HG02943 (cell line): ENCODE measurements around the gene BLOC1S2.
"Not testable (repeated sequence)": the region's sequence is repeated elsewhere in the genome, so short reads cannot be mapped to it uniquely, and the experiment has no call there.

Experiments
- ATAC-seq: cut with Tn5 transposase; IDR thresholded peaks from one replicate; pipeline ENCODE4 v1.9.1; 2021; ENCODE audit warnings: mild to moderate bottlenecking, low read depth, moderate library complexity; ENCODE audit not compliant: unreplicated experiment

The BLOC1S2 gene

DNA sequence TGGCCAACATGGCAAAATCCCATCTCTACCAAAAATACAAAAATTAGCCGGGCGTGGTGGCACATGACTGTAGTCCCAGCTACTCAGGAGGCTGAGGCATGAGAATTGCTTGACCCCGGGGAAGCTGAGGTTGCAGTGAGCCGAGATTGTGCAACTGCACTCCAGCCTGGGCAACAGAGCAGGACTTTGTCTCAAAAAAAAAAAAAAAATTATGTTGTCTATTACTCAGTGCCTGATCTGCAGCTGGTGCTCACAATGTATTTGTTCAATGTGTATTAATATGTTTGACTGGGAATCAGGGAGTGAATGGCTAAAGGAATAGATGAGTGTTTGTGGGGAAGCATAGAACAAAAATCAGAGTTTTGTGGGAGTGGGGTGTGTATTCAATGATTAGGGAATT lies 5.8 kb upstream of the BLOC1S2 start:
- ATAC-seq = not testable (repeated sequence)

DNA sequence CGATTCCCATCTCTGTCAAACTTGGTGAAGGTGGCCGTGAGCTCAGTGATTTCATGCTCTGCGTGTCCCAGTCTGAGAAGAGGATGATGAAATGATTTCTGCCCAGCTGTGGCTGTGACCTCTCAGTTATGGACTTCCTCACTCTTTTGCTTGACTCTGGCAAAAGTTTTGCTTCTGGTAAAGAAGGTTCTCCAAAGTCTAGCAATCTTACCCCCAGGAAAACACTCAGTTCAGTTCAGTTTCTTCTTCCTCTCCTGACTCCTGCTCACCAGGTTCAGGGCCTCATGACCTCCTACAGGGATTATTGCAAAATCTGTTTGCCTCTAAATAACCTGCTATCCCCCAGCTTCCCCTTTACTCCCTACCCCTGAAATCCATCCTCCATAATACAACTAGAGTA lies 4.9 kb upstream of the BLOC1S2 start:
- ATAC-seq = no peak

DNA sequence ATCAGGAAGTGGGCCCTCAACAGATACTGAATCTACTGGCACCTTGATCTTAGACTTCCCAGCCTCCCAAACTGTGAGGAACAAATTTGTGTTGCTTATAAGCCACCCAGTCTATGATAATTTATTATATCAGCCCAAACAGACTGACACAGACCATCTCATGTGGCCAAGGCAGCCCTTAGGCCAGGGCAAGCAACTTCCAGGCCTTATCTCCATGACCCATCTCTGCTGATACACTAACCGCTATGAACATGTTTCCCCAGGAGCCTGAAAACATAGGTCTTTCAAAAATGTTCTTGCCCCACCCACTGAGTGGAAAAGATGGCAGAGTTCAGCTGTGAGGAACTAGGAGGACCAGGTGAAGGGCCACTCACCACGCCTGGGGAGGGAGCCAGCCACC lies 3.2 kb upstream of the BLOC1S2 start:
- ATAC-seq = no peak

DNA sequence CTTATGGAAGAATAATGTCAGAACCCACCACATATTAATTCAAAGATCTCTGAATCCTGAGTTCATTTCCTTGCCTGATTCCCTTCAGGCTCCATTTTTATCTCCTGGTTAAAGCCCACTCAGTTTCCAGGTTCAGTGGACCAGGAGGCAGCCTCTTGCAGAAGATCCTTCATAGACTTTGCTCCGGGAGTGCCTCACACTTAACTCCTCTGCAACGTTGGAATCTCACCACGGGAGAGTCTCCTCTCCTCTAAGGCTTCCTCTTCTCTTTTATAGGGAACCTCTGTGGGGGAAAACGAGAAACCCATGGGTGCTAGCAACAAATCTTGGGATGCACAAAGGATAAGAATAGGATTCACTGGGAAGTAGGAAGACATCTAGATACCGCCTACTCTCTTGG lies 1.7 kb upstream of the BLOC1S2 start:
- no peak for ATAC-seq

DNA sequence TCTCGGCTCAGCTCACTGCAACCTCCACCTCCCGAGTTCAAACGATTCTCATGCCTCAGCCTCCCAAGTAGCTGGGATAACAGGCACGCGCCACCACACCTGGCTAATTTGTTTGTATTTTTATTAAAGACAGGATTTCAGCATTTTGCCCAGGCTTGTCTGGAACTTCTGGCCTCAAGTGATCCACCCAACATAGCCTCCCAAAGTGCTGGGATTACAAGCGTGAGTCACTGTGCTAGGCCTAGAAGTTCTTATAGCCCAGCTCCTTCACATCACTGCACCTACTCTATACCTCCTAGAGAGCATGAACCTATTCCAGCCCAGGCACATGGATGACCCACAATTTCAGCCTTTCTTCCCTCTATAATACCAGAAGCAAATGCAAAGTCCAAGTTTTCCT lies 1.3 kb upstream of the BLOC1S2 start:
- ATAC-seq = no peak

DNA sequence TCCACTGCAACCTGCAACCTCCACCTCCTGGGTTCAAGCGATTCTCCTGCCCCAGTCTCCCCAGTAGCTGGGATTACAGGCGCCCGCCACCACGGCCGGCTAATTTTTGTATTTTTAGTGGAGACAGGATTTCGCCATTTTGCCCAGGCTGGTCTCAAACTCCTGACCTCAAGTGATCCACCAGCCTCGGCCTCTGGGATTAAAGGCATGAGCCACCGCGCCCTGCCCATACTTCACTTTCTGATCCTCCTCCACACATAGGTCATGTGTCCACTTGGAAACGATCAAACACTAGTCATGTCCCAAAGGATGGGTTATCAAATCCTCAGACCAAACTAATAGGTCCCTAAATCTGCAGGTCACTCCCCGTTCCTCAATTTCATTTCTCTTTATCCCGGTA lies 1.2 kb downstream of the BLOC1S2 start:
- not testable (repeated sequence) for ATAC-seq

DNA sequence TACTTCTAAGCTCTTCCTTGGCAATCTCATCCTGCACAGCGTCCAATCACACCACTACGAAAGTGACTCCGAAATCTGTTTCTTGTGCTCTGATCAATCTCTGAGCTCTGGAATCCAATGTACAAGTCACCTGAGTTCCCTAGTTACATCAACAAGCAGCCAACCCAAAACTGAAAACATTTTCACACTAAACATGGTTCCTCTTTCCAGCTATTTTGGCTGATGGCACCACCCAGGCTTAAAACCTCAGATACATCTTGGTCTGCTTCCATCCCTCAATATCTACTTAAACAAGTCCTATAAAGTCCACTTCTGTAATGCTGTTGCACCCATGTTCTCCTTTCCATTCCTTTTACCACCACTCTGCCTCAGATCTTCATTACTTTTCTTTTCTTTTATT lies 3.6 kb downstream of the BLOC1S2 start:
- no peak for ATAC-seq

DNA sequence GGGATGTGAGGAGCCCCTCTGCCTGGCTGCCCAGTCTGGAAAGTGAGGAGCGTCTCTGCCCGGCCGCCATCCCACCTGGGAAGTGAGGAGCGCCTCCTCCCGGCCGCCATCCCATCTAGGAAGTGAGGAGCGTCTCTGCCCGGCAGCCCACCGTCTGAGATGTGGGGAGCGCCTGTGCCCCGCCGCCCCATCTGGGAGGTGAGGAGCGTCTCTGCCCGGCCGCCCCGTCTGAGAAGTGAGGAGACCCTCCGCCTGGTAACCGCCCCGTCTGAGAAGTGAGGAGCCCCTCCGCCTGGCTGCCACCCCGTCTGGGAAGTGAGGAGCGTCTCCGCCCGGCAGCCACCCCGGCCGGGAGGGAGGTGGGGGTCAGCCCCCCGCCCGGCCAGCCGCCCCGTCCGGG lies 9.5 kb downstream of the BLOC1S2 start:
- ATAC-seq = not testable (repeated sequence)

DNA sequence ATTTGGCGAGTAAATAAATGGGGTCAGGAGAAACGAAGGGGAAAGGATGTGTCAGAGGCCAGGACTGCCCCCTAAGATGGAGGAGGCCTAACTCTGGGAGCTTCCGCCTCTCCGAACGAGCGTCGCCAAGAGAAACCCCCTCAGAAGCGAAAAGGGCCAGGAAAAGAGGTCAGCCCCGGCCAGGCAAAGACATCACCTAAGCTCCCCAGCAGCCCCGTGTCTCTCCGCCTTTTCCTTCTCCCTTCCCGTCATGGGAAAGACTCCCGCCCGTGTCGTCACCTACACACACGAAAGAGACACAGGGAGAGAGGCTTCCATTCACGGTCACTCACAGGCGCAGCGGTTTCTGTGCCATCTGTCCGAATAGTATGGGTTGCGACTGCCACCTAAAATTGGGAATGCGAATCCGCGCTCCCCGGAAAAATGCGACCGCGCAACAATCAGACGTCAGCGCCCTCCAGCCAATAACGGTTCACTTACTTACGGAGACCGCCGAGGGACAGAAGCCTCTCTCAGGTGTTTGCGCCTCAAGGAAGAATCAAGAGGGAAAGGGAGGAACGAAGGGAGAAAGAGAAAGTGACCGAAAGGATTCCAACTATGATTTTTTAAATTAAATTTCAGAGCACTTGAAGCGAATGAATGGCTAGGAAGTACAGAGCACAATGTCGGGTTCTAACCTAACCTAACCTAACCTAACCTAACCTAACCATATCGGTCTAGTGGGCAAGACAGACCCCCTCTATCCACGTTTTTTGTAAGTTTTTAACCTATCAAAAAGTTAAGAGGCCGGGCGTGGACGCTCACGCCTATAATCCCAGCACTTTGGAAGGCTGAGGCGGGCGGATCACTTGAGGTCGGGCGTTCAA lies 19.0 kb downstream of the BLOC1S2 start, which contains the start of gene CWF19L1:
Gene CWF19L1, minus strand, starts transcription at position 400 of the 866 bp plus-strand sequence. Its CDS starts 45 bp downstream, at position 355.
- ATAC-seq = peak; percentile 65

DNA sequence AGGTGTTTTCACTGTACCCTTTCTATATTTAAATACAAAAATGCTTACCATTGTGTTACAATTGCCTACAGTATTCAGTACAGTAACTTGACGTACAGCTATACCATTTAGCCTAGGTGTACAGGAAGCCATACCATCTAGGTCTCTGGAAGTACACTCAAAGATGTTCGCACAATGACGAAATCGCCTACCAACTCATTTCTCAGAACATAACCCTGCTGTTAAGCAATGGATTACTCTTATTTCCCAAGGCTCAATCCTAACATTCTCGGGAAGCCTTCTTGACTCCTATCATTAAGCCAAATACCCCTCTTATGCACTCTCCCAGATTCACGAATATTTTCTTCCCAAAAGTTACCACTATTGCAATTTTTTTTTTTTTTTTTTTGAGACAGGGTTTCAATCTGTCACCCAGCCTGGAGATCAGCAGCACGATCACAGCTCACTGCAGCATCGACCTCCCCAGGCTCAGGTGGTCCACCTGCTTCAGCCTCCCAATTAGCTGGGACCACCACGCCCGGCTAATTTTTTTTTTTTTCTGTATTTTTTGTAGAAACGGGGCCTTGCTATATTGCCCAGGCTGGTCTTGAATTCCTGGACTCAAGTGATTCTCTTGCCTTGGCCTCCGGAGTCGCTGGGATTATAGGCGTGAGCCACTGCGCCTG lies 20.5 kb downstream of the BLOC1S2 start:
- ATAC-seq = no peak

DNA sequence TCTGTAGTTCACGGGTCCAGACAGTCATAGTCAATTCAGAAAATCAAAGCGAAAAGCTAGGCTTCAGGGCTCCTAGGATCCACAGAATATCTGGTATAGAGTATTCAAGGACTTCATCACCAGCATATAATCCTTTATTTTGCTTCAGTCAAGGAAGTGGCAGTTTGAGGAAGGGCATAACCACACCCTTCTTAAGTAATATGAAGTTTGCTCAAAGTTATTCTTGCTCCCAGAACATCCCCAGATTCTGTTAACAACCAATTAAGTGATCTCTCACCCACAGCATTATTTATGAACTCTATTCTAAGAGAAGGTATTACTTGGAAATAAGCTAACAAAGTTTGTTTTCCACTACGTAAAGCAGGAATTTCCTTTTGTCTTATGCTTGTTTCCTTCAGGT lies 32.3 kb downstream of the BLOC1S2 start:
- ATAC-seq = no peak

DNA sequence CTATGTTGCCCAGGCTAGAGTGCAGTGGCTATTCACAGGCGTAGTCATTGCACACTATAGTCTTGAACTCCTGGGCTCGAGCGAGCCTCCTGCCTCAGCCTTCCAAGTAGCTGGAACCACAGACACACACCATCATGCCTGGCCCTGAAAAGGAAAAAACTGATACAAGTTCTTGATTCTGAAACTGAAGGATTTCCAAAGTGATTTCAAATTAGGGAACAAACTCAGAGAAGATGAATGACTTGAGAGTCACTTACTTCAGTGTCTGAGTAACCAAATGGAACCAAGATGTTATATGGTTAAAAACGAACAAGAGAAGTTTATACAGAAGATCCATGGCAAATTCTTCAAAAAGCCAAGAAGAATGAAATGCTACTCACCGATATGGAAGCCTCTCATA lies 33.4 kb downstream of the BLOC1S2 start:
- no peak for ATAC-seq

DNA sequence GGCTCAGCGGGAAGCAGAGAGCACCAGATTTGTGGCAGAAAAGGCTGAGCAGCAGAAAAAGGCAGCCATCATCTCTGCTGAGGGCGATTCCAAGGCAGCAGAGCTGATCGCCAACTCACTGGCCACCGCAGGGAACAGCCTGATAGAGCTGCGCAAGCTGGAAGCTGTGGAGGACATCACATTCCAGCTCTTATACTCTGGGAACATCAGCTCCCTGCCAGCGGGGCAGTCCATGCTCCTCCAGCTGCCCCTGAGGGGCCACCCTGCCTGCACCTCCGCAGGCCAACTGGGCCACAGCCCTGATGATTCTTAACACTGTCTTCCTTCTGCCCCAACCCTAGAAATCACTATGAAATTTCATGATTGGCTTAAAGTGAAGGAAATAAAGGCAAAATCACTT lies 37.7 kb downstream of the BLOC1S2 start:
- ATAC-seq = no peak

DNA sequence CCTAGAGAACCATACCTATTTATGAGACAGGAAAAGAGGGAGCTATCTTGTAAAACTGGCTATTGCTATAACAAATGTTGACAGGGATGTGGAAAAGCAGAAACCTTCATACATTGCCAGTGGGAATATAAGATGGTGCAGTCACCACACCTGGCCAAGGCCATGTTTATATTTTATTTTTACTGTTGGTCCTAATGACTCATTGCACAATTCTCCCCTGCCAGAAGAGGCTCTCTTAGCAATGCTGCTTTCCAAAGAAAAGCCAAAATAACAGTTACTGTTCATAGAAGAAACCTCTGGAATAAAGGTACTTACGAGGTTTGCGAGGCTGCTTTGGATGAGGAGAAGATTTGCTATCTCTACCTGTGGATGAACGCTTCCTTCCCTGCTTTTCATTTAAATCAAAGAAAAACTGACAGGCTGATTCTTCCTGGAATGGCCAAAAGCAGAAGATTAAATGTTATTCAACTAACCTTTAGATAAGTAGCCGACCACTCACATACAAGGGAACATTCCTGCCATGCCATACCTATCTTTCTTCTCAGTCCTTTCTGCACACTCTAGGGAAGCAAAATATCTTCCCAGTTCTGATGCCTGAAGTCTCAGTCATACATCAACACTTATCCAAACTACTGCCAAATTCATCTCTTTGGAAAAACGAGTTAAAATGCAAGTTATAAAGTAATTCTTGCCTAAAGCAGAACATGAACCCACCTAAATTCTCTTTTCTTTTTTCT lies 40.8 kb downstream of the BLOC1S2 start:
- ATAC-seq = no peak

DNA sequence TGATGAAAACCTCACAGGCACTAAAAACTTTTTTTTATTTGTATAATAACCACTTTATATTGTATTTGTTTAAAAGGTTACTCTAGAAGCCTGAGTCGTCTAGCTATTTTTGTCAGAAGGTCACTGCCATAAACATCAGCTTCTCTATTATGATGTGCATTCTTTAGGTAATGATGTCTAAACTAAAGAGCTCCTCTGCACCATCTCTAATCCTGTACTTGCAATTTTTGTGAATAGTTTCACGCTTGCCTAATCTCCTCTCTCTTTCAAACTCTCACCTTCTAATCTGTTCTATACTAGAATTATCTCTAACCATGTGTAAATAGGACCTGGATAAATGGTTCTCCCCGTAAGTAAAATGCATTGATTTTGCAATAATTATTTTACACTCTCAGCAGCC lies 46.6 kb downstream of the BLOC1S2 start:
- ATAC-seq = no peak

DNA sequence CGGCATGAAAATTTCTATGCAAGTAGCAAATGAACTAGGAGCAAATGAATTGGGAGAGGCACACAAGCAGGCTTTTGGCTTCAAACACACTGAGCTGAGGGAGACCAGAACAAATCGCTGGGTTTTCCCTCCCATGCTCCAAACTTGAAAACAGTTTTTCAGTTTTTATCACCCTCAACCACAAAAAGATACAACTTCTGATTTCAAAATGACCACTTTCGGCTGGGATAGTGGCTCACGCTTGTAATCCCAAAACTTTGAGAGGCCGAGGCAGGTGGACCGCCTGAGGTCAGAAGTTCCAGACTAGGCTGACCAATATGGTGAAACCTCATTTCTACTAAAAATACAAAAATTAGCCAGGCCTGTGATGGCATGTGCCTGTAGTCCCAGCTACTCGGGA lies 48.1 kb downstream of the BLOC1S2 start:
- no peak for ATAC-seq

DNA sequence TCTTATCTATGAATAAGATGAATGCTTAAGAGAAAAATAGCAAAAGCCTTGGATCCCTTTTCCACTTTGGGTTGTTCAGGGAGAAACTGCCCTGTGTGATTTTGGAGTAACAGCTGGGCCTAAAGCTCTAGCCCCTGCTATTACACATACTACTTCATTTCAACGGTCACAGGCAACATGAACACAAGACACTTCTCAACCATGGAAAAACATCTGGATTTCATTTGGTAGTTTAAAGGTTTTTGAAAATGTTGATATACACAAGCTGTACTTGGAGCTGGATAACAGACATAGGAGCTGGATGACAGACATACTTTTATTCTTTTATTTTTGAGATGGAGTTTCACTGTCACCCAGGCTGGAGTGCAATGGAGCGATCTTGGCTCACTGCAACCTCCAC lies 54.4 kb downstream of the BLOC1S2 start:
- ATAC-seq = no peak

DNA sequence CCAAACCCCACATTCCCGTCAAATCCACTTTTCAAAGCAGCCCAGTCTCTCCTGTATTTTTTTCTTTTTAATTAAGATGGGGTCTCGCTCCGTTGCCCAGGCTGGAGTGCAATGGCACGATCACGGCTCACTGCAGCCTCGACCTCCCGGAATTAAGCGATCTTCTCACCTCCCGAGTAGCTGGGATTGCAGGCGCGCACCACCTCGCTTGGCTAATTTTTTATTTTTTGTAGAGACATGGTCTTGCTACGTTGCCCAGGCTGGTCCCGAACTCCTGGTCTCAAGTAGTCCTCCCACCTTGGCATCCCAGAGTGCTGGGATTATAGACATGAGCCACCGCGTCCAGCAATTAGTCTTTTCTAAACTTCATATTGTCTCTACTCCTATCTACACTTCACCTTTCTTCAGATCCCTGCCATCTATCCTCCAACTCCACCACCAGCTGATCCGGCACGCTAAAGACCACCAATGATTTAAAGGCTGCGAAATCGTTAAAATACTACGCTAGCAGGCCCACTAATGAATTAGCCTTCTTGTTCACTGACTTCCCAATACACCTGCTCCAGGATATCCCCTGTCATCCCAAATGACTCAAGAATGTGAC lies 56.6 kb downstream of the BLOC1S2 start:
- no peak for ATAC-seq

DNA sequence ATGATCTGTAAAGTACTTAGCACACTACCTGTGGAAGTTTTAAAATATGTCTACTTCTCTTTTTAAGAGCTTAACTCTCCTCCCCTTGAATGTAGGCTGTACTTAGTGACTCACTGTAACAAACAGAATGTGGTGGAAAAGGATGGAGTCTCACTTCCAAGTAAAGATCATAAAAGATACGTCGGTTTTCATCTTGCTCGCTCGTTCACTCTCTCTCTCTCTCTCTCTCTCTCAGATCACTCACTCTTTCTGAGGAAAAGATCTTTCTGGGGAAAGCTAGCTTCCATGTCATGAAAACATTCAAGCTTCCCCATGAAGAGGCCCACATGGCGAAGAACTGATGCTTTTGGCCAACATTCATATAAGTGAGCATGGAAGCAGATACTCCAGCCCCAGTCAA lies 62.6 kb downstream of the BLOC1S2 start:
- no peak for ATAC-seq
